Activated naive CD8-positive, alpha-beta T cell treated with anti-CD3 and anti-CD28 coated beads, Interleukin-2, amount 50 U/mL, for 24 hours (primary cell): ENCODE results near the gene PCSK5.
"Not testable (repeated sequence)": the region's sequence is repeated elsewhere in the genome, so short reads cannot be mapped to it uniquely, and the experiment has no call there.

Experiments used
- ATAC-seq: fragments of 150-1000 bp; cut with Tn5 transposase; one replicate; pipeline ENCODE4 v1.10.0; 2021
- DNase-seq: peaks from one replicate; pipeline ENCODE4 v3.0.0; 2021
- H3K27ac Mint-ChIP-seq: one replicate; pipeline ENCODE4 v1.8.0; 2021; ENCODE audit warnings: mild to moderate bottlenecking, mixed read lengths
- H3K27me3 Mint-ChIP-seq: one replicate; pipeline ENCODE4 v1.8.0; 2021; ENCODE audit warnings: mixed read lengths
- H3K36me3 Mint-ChIP-seq: one replicate; pipeline ENCODE4 v1.8.0; 2021; ENCODE audit warnings: low read depth, mixed read lengths
- H3K4me1 Mint-ChIP-seq: one replicate; pipeline ENCODE4 v1.8.0; 2021; ENCODE audit warnings: mixed read lengths
- H3K4me3 Mint-ChIP-seq: one replicate; pipeline ENCODE4 v1.8.0; 2021; ENCODE audit warnings: mild to moderate bottlenecking, moderate library complexity, mixed read lengths
- H3K9me3 Mint-ChIP-seq: one replicate; pipeline ENCODE4 v1.8.0; 2021; ENCODE audit warnings: mixed read lengths

The PCSK5 gene

DNA sequence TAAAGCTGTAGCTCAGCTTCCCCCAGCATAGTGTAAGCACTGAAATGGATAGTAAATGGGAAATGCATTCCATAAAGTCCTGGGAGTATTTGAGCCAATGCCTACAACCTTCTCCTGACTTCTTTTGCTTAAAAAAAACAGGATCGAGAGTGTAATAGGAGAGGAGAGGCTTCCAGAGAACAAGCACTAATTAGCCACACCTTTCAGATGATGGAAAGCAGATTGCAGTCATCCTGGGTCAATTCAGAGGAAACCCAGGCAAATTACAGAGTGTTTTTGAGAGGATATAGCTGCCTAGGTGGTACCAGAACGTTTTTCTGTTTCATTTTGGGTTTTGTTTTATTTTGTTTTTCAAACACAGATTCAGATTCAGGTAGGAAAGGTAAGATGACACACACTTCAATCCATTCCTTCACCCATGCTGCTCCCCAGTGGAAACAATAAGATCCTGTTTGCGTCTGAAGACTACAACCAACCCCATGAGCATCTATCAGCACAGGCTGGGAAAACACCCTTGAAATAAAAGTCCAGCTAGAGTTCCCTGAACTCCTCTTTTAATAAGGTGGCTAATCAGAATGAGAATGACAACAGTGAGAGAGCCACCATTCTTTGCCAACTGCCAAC is 408.2 kb downstream of the PCSK5 start:
- Mint-ChIP-seq H3K9me3 (no peaks in the 10 kb centered on the region), H3K27ac (no peak overlapping the region), H3K27me3 (no peaks in the 10 kb centered on the region), H3K4me1 (no peaks in the 10 kb centered on the region), H3K4me3 (no peak overlapping the region), H3K36me3 (no peaks in the 10 kb centered on the region)
- DNase-seq: no peak
- no peak for ATAC-seq

DNA sequence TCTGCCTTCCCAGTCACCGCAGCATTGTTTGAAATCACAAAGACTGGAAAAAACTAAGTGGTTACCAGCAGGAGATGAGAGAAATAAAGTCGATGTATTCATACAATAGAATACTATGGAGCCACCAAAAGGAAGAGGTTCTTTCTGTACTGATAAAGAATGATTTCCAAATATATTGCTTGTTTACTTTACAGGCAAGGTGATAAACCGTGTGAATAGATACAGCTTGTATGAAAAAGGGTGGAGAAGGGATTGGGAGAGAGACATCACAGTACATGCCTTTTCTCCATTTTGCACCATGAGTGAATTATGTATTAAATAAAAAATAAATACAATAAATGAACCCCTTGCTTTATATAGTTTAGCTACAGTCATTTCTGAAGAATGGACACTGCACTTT is 412.1 kb downstream of the PCSK5 start:
- Mint-ChIP-seq H3K4me3 (no peak overlapping the region), H3K4me1 (no peaks in the 10 kb centered on the region), H3K36me3 (no peaks in the 10 kb centered on the region), H3K27ac (no peak overlapping the region), H3K27me3 (peaks cover 8% of the 10 kb centered on the region), H3K9me3 (no peaks in the 10 kb centered on the region)
- DNase-seq (no peak), ATAC-seq (no peak)

DNA sequence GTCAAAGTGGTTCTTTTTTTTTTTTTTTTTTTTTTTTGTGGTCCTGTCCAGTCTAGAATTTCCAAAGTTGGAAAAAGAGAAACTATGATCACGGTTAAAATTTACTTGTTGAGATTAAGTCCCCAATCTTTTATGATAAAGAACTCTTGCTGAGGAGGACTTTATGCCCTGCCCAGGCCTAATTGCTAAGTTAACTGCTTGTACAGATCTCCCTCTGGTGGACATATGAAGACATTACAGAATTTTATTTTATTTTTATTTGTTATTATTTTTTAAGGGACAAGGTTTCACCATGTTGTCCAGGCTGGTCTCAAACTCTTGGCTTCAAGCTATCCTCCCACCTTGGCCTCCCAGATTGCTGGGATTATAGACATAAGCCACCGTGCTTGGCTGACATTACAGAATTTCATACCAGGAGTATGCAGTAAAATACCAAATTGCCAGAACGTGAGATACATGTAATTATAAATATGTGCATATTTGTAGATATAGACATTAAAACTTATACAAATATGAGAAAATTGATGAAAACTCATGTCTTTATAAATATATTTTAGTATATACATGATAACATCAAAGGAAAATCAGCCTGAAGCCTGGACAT is 412.6 kb downstream of the PCSK5 start:
- Mint-ChIP-seq H3K36me3 (no peaks in the 10 kb centered on the region), H3K27ac (no peak overlapping the region), H3K4me1 (no peaks in the 10 kb centered on the region), H3K4me3 (no peak overlapping the region), H3K9me3 (no peaks in the 10 kb centered on the region), H3K27me3 (peaks cover 8% of the 10 kb centered on the region)
- DNase-seq (no peak), ATAC-seq (no peak)

DNA sequence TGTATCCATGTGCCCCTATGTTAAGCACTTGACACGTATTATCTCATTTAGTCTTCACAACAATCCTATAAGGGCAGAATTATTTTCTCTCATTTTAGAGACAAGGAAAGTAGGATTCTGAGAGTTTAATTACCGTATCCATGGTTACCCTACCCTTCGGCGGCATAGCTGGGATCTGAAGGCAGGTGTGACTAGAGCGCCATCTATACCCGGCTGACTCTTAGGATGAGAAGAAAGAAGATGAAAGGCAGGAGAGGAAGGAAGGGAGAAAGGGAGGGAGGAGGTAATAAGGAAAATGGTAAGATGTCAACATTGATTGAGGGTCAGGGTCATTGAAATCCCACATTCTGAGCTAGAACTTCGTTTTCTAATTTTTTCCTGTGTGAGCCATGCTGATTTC is 416.6 kb downstream of the PCSK5 start:
- H3K9me3 Mint-ChIP-seq, H3K4me3 Mint-ChIP-seq, ATAC-seq: not testable (repeated sequence)

DNA sequence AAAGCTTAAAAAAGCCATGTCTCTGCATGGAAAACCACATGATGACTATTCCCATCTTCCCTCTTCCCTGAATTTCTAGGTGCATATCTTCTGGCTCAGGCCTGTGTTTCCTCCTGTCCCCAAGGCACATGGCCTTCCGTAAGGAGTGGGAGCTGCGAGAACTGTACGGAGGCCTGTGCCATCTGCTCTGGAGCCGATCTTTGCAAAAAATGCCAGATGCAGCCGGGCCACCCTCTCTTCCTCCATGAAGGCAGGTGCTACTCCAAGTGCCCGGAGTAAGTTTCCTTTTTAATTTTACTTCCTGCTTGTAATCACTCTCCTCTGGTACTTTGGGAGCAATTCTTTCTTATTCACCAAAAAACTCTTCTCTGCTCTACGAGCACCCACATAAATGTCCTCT is 420.1 kb downstream of the PCSK5 start:
- Mint-ChIP-seq H3K4me3 (no peak overlapping the region), H3K36me3 (no peaks in the 10 kb centered on the region), H3K4me1 (no peaks in the 10 kb centered on the region), H3K27ac (no peak overlapping the region), H3K27me3 (peaks cover 7% of the 10 kb centered on the region), H3K9me3 (no peaks in the 10 kb centered on the region)
- DNase-seq: no peak
- no peak for ATAC-seq

More for the DNA sequence above, 416.6 kb downstream of the PCSK5 start:
- H3K27ac Mint-ChIP-seq, H3K4me1 Mint-ChIP-seq, DNase-seq, H3K27me3 Mint-ChIP-seq, H3K36me3 Mint-ChIP-seq: not testable (repeated sequence)

DNA sequence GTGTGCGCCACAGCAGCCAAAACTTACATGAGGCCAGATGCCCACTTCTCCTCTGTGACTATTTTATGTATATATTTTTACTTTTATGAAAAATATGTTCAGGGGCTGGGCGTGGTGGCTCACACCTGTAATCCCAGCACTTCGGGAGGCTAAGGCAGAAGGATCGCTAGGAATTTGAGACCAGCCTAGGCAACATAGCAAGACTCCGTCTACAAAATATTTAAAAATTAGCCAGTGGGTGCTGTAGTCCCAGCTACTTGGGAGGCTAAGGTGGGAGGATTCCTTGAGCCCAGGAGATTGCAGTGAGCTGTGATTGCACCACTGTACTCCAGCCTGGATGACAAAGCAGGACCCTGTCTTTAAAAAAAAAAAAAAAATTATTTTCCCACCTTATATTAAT is 420.5 kb downstream of the PCSK5 start:
- ATAC-seq (no peak), DNase-seq (no peak)
- no peak overlapping the region for H3K27ac Mint-ChIP-seq
- H3K4me1 Mint-ChIP-seq: no peaks in the 10 kb centered on the region
- H3K27me3 Mint-ChIP-seq: peaks cover 7% of the 10 kb centered on the region
- no peak overlapping the region for H3K4me3 Mint-ChIP-seq
- H3K36me3 Mint-ChIP-seq: no peaks in the 10 kb centered on the region
- no peaks in the 10 kb centered on the region for H3K9me3 Mint-ChIP-seq

DNA sequence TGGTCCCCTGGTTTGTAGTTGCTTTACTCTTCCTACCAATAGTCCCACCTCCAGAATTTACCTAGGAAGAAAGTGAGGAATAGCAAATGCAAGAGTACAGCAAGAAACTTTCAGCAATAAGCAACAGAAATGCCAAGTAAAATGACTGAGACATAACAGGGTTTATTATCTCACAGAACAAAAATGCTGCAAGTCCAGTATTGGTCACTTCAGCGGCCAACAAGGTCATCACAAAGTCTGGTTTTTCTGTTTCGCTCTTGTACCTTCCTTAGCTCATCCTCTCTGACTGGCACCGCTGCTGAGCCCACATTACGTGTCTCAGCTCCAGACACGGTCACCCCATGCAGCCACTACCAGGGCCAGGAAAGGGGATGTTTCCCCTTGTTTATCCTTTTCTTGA is 421.1 kb downstream of the PCSK5 start:
- no peak overlapping the region for H3K27ac Mint-ChIP-seq
- no peaks in the 10 kb centered on the region for H3K4me1 Mint-ChIP-seq
- DNase-seq (no peak), ATAC-seq (no peak)
- peaks cover 7% of the 10 kb centered on the region for H3K27me3 Mint-ChIP-seq
- H3K4me3 Mint-ChIP-seq: no peak overlapping the region
- H3K9me3 Mint-ChIP-seq: no peaks in the 10 kb centered on the region
- H3K36me3 Mint-ChIP-seq: no peaks in the 10 kb centered on the region

DNA sequence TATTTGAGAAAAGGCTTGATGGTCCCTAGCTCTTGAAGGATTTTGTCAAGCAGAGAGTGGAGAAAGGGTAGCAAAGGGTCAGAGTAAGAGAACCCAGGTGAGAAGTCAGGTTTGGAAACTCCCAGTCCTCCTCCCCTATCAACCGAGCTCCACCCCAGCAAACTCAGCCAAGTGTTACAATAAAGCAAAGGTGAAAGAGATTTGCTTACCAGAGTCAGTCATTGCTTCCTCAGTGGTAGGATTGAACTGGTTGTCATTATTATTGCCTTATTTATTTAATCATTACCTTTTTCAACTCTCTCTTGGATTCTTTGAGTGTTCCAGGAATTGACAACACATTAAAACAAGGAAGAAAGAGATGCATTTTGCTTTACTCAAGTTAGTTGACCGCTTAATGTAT is 423.3 kb downstream of the PCSK5 start:
- H3K36me3 Mint-ChIP-seq: no peaks in the 10 kb centered on the region
- H3K4me1 Mint-ChIP-seq: no peaks in the 10 kb centered on the region
- DNase-seq (no peak), ATAC-seq (no peak)
- no peak overlapping the region for H3K27ac Mint-ChIP-seq
- no peak overlapping the region for H3K4me3 Mint-ChIP-seq
- H3K9me3 Mint-ChIP-seq: no peaks in the 10 kb centered on the region
- peaks cover 2% of the 10 kb centered on the region for H3K27me3 Mint-ChIP-seq

DNA sequence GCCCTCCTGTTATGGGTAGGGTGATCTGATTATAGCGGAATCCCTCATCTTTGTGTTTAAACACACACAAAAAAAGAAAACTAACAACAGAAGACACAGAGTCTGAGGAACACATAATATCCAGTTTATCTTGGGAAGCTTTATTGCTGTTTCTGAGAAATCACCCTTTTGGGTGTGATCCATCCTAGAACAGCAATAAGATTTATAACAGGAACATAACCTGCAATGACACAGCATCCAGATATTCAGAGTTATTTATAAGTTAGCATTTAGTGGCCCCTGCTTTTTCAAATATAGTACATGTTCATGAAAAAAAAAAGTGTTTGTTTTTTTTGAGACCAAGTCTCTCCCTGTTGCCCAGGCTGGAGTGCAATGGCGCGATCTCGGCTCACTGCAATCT is 423.8 kb downstream of the PCSK5 start:
- DNase-seq: no peak
- Mint-ChIP-seq H3K36me3 (no peaks in the 10 kb centered on the region), H3K4me3 (no peak overlapping the region), H3K27me3 (peaks cover 2% of the 10 kb centered on the region), H3K9me3 (no peaks in the 10 kb centered on the region), H3K4me1 (no peaks in the 10 kb centered on the region), H3K27ac (no peak overlapping the region)
- no peak for ATAC-seq

DNA sequence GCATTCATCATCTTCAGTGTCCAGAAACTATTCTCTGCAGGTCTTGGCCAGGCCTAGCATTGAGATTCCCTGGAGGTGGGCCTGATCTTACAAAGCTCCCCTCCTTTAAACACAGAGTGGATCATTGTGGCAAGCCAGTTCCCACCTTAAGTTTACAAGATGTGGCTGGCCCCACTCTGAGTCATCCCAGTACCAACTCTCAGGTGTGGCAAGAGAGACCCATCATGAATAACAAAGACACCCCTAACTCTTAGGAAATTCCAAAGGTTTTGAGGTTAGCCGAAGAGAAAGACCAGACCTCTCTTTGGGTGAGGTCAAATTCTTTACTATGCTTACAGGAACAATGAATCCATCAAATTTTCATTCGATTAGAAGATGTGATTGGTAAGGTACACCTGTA is 425.6 kb downstream of the PCSK5 start:
- Mint-ChIP-seq H3K4me1 (no peaks in the 10 kb centered on the region), H3K4me3 (no peak overlapping the region), H3K27ac (no peak overlapping the region), H3K9me3 (no peaks in the 10 kb centered on the region), H3K36me3 (no peaks in the 10 kb centered on the region), H3K27me3 (no peaks in the 10 kb centered on the region)
- no peak for DNase-seq
- ATAC-seq: no peak

DNA sequence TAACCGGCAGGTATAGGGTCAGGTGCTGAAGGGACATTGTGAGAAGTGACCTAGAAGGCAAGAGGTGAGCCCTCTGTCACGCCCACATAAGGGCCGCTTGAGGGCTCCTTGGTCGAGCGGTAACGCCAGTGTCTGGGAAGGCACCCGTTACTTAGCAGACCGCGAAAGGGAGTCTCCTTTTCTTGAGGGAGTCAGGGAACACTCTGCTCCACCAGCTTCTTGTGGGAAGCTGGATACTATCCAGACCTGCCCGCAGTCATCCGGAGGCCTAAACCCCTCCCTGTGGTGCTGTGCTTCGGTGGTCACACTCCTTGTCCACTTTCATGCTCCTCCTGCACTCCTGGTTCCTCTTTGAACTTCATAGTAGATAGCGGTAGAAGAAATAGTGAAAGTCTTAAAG is 429.0 kb downstream of the PCSK5 start:
- H3K27ac Mint-ChIP-seq, H3K4me3 Mint-ChIP-seq, H3K27me3 Mint-ChIP-seq, H3K9me3 Mint-ChIP-seq, H3K4me1 Mint-ChIP-seq, H3K36me3 Mint-ChIP-seq, ATAC-seq, DNase-seq: not testable (repeated sequence)

DNA sequence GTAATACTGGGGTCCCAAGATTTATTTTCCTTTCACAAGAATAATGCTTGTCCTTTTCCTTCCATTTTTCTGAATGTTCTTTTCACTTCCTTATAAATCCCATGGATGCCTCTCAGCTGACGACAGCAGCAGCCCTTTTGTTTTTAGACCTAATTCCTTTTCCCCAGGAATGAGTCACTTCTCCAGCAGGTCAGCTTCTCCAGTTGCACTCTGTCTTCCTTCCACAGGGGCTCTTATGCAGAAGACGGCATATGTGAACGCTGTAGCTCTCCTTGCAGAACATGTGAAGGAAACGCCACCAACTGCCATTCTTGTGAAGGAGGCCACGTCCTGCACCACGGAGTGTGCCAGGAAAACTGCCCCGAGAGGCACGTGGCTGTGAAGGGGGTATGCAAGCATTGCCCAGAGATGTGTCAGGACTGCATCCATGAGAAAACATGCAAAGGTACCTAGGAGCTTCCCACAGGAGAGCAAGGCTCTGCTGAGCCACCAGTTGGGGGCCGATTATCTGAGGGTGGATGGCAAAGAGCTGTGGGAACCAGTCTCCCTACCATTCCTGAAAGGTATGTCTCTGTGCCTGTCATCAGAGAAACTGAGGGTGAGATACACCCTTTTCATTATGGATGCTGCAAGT is 430.8 kb downstream of the PCSK5 start:
- DNase-seq: no peak
- no peaks in the 10 kb centered on the region for H3K9me3 Mint-ChIP-seq

DNA sequence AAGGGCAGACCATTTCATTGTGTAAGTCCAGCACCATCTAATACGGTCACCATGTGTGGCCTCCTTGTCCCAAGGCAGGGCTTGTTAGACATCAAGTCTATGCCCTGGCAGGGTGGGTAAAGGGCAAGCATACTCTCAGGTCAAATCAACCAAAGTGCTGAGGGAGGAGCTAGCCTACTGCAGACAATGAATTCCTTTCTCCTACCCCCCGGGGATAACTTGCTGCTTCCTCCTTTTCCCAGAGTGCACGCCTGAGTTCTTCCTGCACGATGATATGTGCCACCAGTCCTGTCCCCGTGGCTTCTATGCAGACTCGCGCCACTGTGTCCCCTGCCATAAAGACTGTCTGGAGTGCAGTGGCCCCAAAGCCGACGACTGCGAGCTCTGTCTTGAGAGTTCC is 432.3 kb downstream of the PCSK5 start:
- no peak overlapping the region for H3K27ac Mint-ChIP-seq
- H3K27me3 Mint-ChIP-seq: peaks cover 8% of the 10 kb centered on the region
- H3K36me3 Mint-ChIP-seq: no peaks in the 10 kb centered on the region
- H3K4me1 Mint-ChIP-seq: no peaks in the 10 kb centered on the region
- H3K9me3 Mint-ChIP-seq: no peaks in the 10 kb centered on the region
- DNase-seq (no peak), ATAC-seq (no peak)
- no peak overlapping the region for H3K4me3 Mint-ChIP-seq

More for the DNA sequence above, 430.8 kb downstream of the PCSK5 start:
- H3K4me3 Mint-ChIP-seq: no peak overlapping the region
- H3K27me3 Mint-ChIP-seq: peaks cover 6% of the 10 kb centered on the region
- no peak overlapping the region for H3K27ac Mint-ChIP-seq
- no peak for ATAC-seq
- no peaks in the 10 kb centered on the region for H3K4me1 Mint-ChIP-seq
- H3K36me3 Mint-ChIP-seq: no peaks in the 10 kb centered on the region

DNA sequence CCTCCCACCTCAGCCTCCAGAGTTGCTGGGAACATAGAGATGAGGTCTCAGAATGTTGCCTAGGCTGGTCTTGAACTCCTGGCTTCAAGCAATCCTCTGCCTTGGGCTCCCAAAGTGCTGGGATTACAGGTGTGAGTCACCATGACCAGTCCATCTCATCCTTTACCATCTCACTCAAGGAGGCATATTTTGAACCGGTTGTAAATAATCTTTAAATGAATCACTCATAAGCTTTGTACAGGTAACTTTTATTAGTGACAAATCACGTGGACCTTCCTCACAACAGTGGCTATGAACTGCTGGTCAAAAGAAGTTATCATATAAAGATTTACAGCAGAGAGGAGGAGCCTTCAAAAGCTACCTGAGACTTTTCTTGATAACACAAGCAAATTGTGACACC is 433.0 kb downstream of the PCSK5 start:
- Mint-ChIP-seq H3K9me3 (no peaks in the 10 kb centered on the region), H3K27ac (no peak overlapping the region), H3K27me3 (peaks cover 10% of the 10 kb centered on the region), H3K36me3 (no peaks in the 10 kb centered on the region), H3K4me3 (no peak overlapping the region), H3K4me1 (no peaks in the 10 kb centered on the region)
- no peak for ATAC-seq
- DNase-seq: no peak

DNA sequence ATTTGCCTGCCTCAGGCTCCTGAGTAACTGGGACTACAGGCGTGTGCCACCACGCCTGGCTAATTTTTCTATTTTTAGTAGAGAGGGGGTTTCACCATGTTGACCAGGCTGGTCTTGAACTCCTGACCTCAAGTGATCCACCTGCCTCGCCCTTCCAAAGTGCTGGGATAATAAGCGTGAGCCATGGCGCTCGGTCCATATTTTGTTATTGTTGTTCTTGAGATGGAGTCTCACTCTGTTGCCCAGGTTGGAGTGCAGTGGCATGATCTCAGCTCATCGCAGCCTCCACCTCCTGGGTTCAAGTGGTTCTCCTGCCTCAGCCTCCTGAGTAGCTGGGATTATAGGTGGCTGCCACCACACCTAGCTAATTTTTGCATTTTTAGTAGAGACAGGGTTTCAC is 433.6 kb downstream of the PCSK5 start:
- not testable (repeated sequence) for H3K36me3 Mint-ChIP-seq, H3K9me3 Mint-ChIP-seq, DNase-seq, H3K4me1 Mint-ChIP-seq, H3K27ac Mint-ChIP-seq, H3K4me3 Mint-ChIP-seq, ATAC-seq
- peaks cover 12% of the 10 kb centered on the region for H3K27me3 Mint-ChIP-seq
